Right lobe of liver (tissue), 6 donors: ENCODE results near the gene UBP1. TPM values are rescaled to one million over a fixed set of nuclear protein-coding genes. Genes with fewer than 3 reads are reported as not detected.

Experiments used
- ATAC-seq, 4 donors: fragments of 200-7000 bp; cut with Tn5 transposase; one replicate each; pipeline ENCODE4 v1.9.1; 2020; ENCODE audit warnings: mild to moderate bottlenecking in 4 of 4, moderate library complexity in 4 of 4
- DNase-seq, 3 donors: peaks; one replicate each; pipeline ENCODE4 v3.0.0-alpha.2; 2020
- H3K27ac ChIP-seq, 3 donors: fragments of 200-600 bp; one replicate each; pipeline ENCODE4 v1.8.0; 2022
- H3K27me3 ChIP-seq, 2 donors: fragments of 200-600 bp; one replicate each; pipeline ENCODE4 v1.8.0; 2022
- H3K36me3 ChIP-seq, 4 donors: fragments of 200-600 bp; sonication (generic) in 1 of 4; one replicate each; pipeline versions ENCODE4 v1.5.1 to v1.8.0; 2017 to 2022; ENCODE audit warnings: control low read depth in 1 of 4
- H3K4me1 ChIP-seq, 4 donors: fragments of 200-600 bp; sonication (generic) in 1 of 4; one replicate each; pipeline versions ENCODE4 v1.5.1 to v1.8.0; 2017 to 2022; ENCODE audit warnings: control low read depth in 1 of 4
- H3K4me3 ChIP-seq, 3 donors: fragments of 200-600 bp; one replicate each; pipeline ENCODE4 v1.8.0; 2022
- H3K9me3 ChIP-seq, 4 donors: fragments of 200-600 bp; sonication (generic) in 1 of 4; one replicate each; pipeline versions ENCODE4 v1.5.1 to v1.8.0; 2017 to 2022; ENCODE audit warnings: control low read depth in 1 of 4
- CTCF ChIP-seq, 4 donors: fragments of 200-600 bp in 3 of 4; fragments of 450-650 bp in 1 of 4; IDR thresholded peaks; one replicate each; pipeline versions ENCODE4 v1.5.1 to v1.8.0; 2016 to 2022; ENCODE audit warnings: antibody characterized with exemption in 4 of 4, mild to moderate bottlenecking in 2 of 4
- POLR2A ChIP-seq: fragments of 450-650 bp; IDR thresholded peaks from one replicate; pipeline ENCODE4 v1.6.1; 2017; ENCODE audit warnings: antibody characterized with exemption, mild to moderate bottlenecking
- WGBS: methylation state at CpG from one replicate; pipeline ENCODE4 v1.1.6; 2018; ENCODE audit warnings: low coverage, low lambda C conversion rate; ENCODE audit not compliant: insufficient coverage; ENCODE audit errors: missing lambda C conversion rate; 5-methylcytosine and 5-hydroxymethylcytosine counted together
- intact Hi-C, 2 donors: fragments of 100-400 bp; cut with DNase I; formaldehyde crosslinking; loops; one replicate each; pipeline versions ENCODE4 v1.11.2 to v1.14.1; 2022
- long read RNA-seq: library from polyadenylated mRNA; unstranded; transcript quantifications from one replicate; pipeline ENCODE4 v2.0.0, GENCODE V29; 2019
- total RNA-seq, 6 experiments: library from RNA; depleted of rRNA in 2 of 6; stranded (reverse); fragments of >200 nt in 2 of 6; fragmentation: NEBNext Ultra II Directional in 3 of 6; extraction: Animal tissue kit (Norgen Biotek cat#: 25700) in 3 of 6; gene quantifications; one replicate each; pipeline versions ENCODE4 v1.1.0 to v1.2.4, GENCODE V29; 2016 to 2023
- donor health status: DM: no; HTN: yes; CAD: no.
- donor health status: DM: no; HTN: no; CAD: no.
- donor health status: DM: no; HTN: no; CAD: no.
- donor health status: DM: no; HTN: yes; CAD: no.
- donor health status: DM: no; HTN: yes; CAD: no.

Gene UBP1
- 10 to 100 TPM; 20.5 to 39.2 (median 33.1) TPM for total RNA-seq
- long read RNA-seq, partial matches to known transcripts: 1 of 1 reads
- long read RNA-seq, other reads (novel, unspliced or antisense): 0 of 1 reads

DNA sequence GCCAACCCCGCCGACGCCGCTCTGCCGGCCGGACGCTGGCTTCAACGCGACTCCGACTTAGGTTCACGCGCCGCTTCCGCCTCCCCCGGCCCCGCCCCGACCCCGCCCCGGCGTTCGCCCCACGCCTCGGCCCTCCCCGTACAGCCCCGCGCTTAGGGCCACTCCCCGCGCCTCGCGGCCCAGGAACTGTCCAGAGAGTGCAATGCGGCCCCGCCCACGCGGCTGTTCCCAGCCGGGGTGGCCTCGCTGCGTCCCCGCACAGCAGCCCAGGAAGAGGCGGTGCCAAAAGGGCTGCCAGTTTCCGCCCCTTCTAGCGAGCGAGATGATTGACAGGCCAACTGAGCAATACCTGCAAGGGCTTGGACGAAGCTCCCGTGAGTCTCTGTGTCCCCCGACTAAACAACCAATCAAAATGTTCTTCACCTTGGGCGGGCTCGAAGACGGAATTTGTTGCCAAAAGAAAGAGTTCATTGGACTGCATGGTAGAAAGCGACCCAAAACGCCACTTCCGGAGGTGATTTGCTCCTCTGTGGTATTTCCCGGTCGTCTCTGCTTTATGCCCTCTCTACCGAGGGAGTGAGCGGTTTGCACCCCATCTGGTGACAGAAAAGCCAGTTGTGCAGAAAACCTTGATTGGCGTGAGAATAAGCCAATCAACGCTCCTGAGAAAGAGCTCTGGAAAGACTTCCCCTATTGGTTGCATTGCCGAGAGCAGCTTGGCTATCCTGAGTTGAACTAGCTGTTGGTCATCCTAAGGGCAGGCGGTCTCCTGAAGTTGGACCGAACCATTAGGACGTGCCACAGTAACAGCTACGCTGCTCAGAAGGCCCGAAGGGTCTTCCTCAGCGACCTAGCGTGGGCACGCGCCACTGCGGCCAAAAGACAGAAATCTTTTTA, at the start of gene UBP1:
TSS of gene UBP1 (minus strand) at position 78 of the 897 bp plus-strand sequence. CDS start 557 bp downstream, outside the sequence.
- intact Hi-C loops: no loop called here
- WGBS: under 1% methylated on average over 21 of the region's 68 CpGs
- ATAC-seq (peak; percentile 81 to 97 (median 90)), DNase-seq (peak; percentile 100)
- H3K27ac ChIP-seq: peak within 1 kb of the TSS; percentile 98 to 99 (median 98)
- H3K4me1 ChIP-seq: peaks cover 0 to 43% (median 16%) of the 10 kb centered on the region in 4 donors
- no peaks in the 10 kb centered on the region for H3K36me3 ChIP-seq
- H3K27me3 ChIP-seq: no peaks in the 10 kb centered on the region
- no peaks in the 10 kb centered on the region for H3K9me3 ChIP-seq
- H3K4me3 ChIP-seq: peak within 1 kb of the TSS; percentile 76 to 90 (median 87)
- TF ChIP-seq POLR2A: peak; percentile 93
- TF ChIP-seq CTCF (IDR thresholded peaks at IDR 0.05): no peak

DNA sequence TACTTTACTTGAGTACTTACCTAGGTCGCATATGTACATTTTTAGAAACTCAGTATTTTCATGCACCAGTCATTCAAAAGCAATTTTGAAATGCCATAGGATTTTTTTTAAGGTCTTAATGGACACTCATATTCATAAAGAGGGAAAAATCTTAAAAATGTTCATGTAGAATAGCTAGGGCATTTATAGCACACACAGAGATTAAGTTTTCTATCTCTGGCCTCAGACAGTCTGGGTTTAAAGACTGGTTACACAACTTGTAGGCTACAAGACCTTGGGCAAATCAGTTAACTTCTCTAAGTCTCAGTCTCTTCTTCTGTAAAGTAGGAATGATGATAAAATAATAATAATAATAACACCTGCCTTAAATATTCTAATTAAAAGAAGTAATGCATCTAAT, 48.5 kb upstream of the UBP1 start:
- 91% methylated on average over 1 of the region's 1 CpG for WGBS
- Histone ChIP-seq H3K9me3 (no peaks in the 10 kb centered on the region), H3K4me1 (no peaks in the 10 kb centered on the region), H3K27me3 (no peaks in the 10 kb centered on the region), H3K36me3 (no peaks in the 10 kb centered on the region), H3K4me3 (no peak overlapping the region), H3K27ac (no peak overlapping the region)
- intact Hi-C loops: no loop called here
- TF ChIP-seq POLR2A: no peak
- TF ChIP-seq CTCF (IDR thresholded peaks at IDR 0.05): no peak
- DNase-seq (no peak), ATAC-seq (no peak)

DNA sequence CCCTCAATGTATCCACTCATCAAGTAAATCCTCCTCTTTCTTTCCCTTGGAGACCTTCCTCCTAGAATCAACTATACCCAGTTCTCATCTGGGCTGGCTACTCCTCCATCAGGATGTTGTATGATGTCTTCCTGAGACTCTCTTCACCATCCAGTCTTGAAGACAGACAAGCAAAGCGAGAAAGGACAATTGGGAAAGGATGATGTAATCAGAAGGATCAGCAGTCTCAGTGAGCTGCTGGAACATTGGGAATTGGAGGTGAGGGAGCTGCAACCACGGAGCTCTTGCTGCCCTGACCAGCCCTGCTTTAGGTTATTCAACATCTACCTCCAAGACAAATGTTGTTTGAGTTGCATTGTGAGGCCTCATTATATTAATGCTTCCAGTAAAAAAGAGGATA, 48.0 kb upstream of the UBP1 start:
- peaks cover 0 to under 1% (median 0%) of the 10 kb centered on the region in 4 donors for H3K4me1 ChIP-seq
- WGBS: 67% methylated on average over 2 of the region's 2 CpGs
- H3K36me3 ChIP-seq: no peaks in the 10 kb centered on the region
- no peaks in the 10 kb centered on the region for H3K9me3 ChIP-seq
- DNase-seq: no peak
- no peaks in the 10 kb centered on the region for H3K27me3 ChIP-seq
- TF ChIP-seq CTCF (IDR thresholded peaks at IDR 0.05): no peak
- TF ChIP-seq POLR2A: no peak
- intact Hi-C loops: no loop called here
- H3K27ac ChIP-seq: no peak overlapping the region
- ATAC-seq: no peak
- H3K4me3 ChIP-seq: no peak overlapping the region

DNA sequence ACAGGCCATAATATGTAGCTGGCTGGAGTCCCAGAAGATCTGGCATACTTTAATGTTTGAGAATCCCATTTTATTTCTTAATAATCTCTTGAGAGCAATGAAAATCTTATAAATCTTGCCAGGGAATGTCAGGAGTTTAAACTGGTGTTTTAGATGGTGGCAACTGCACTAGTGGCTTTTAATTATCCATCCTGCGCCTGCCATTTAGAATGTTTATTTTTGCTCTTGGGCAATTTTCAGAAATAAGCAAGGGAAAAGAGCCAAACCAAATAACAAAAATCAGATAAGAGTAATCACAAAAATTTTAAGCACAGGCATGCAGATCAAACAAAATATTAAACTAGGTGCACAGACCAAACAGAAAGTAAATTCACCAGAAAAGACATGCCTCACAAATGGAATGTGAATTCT, 41.9 kb upstream of the UBP1 start:
- ATAC-seq (peak; percentile 58 to 89 (median 80)), DNase-seq (no peak)
- H3K27ac ChIP-seq: no peak overlapping the region
- intact Hi-C loops: no loop called here
- WGBS: 25% methylated on average over 1 of the region's 1 CpG
- H3K27me3 ChIP-seq: no peaks in the 10 kb centered on the region
- H3K4me1 ChIP-seq: peaks cover 0 to 19% (median 3%) of the 10 kb centered on the region in 4 donors
- TF ChIP-seq CTCF (IDR thresholded peaks at IDR 0.05) (no peak), POLR2A (no peak)
- H3K4me3 ChIP-seq: no peak overlapping the region
- no peaks in the 10 kb centered on the region for H3K36me3 ChIP-seq
- H3K9me3 ChIP-seq: no peaks in the 10 kb centered on the region
